Chondrocyte (in vitro differentiated cells): ENCODE results near the gene LIX1L. TPM values are rescaled to one million over a fixed set of nuclear protein-coding genes. Genes with fewer than 3 reads are reported as not detected.
"Not testable (repeated sequence)": the region's sequence is repeated elsewhere in the genome, so short reads cannot be mapped to it uniquely, and the experiment has no call there.

Source experiments
- DNase-seq: peaks from one replicate; pipeline ENCODE4 v3.0.0; 2021; ENCODE audit warnings: mixed read lengths, low spot score
- H3K27ac Mint-ChIP-seq: one replicate; pipeline ENCODE4 v1.8.0; 2021; ENCODE audit warnings: mild to moderate bottlenecking, moderate library complexity, mixed read lengths; ENCODE audit not compliant: unreplicated experiment
- H3K27me3 Mint-ChIP-seq: 2 replicates; pipeline ENCODE4 v1.8.0; 2021; ENCODE audit warnings: low read depth, mixed read lengths
- H3K36me3 Mint-ChIP-seq: 2 replicates; pipeline ENCODE4 v1.8.0; 2021; ENCODE audit warnings: low read depth, mixed read lengths
- H3K4me1 Mint-ChIP-seq: 2 replicates; pipeline ENCODE4 v1.8.0; 2021; ENCODE audit warnings: low read depth, mild to moderate bottlenecking, mixed read lengths
- H3K4me3 Mint-ChIP-seq: one replicate; pipeline ENCODE4 v1.8.0; 2021; ENCODE audit warnings: mild to moderate bottlenecking, moderate library complexity, mixed read lengths; ENCODE audit not compliant: unreplicated experiment
- H3K9me3 Mint-ChIP-seq: 2 replicates; pipeline ENCODE4 v1.8.0; 2021; ENCODE audit warnings: low read depth, mixed read lengths
- CTCF ChIP-seq: fragments of 200-600 bp; sonication (generic); IDR thresholded peaks from 2 replicates; pipeline ENCODE4 v1.5.0; 2021; ENCODE audit warnings: antibody characterized with exemption, mild to moderate bottlenecking, moderate library complexity
- total RNA-seq: library from RNA; stranded (reverse); gene quantifications from 3 replicates; pipeline ENCODE4 v1.2.1, GENCODE V29; 2021

Gene LIX1L
- total RNA-seq, 1 donor from 2014 or later: 50.3 TPM

DNA sequence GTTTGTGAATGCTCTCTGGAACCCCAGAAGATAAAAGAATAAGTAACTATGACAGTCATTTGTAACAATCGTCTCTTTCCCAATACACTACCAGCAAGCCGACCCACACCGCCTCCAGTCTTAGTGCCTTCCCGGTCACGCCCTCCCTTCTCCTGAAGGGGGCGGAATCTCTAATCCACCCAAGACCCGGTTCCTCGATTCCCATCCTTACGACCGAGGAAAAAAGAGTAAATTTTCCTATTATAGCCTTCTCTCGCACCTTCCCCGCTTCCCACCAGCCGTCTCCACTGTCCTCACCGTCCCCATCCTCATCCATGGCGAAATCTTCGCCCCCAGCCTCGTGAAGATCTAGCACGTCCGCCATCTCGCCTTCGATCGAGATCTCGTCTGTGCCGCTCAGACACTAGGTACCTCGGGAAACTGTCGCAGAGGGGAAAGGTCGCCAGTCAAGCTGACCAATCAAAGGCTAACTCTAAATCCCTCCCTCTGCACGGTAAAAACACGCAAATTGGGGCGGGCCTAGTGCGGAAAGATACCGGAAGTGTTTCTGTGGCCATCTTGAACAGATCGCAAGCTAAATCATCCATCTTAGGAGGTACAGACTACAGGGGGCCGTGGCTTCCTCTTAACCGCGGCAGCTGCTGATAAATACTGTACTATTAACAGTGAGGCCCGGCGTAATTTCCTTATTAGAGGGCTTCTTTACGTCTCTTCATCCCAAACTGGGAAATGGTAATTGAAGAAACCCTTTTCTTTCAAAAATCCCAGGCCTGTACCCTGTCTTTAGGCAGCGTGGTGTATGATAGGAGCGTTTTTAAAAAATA is 30.5 kb downstream of the LIX1L start, which contains the start of gene RBM8A:
Gene RBM8A, minus strand, starts transcription at position 422 of the 824 bp plus-strand sequence. Its CDS starts 58 bp downstream, at position 364.
- Mint-ChIP-seq H3K27ac (peak within 1 kb of the TSS; percentile 72), H3K36me3 (peaks cover 8% of the 10 kb centered on the region), H3K4me1 (peaks cover 10% of the 10 kb centered on the region)

GRCh38 chr1:145926686-145927062 is 31.1 kb downstream of the LIX1L start:
- DNase-seq: no peak
- H3K27me3 Mint-ChIP-seq: no peaks in the 10 kb centered on the region
- H3K4me1 Mint-ChIP-seq: peaks cover 10% of the 10 kb centered on the region
- no peak overlapping the region for H3K27ac Mint-ChIP-seq
- no peak for TF ChIP-seq CTCF
- no peaks in the 10 kb centered on the region for H3K9me3 Mint-ChIP-seq
- no peak overlapping the region for H3K4me3 Mint-ChIP-seq
- H3K36me3 Mint-ChIP-seq: peaks cover 7% of the 10 kb centered on the region

More for the DNA sequence above, 30.5 kb downstream of the LIX1L start, which contains the start of gene RBM8A:
- no peaks in the 10 kb centered on the region for H3K27me3 Mint-ChIP-seq
- DNase-seq: no peak
- peak within 1 kb of the TSS; percentile 38 for H3K4me3 Mint-ChIP-seq
- TF ChIP-seq CTCF: peak; percentile 84
- H3K9me3 Mint-ChIP-seq: no peaks in the 10 kb centered on the region

GRCh38 chr1:145922266-145922665 is 35.6 kb downstream of the LIX1L start:
- Mint-ChIP-seq H3K27ac (no peak overlapping the region), H3K36me3 (peaks cover 6% of the 10 kb centered on the region), H3K4me1 (peaks cover 30% of the 10 kb centered on the region), H3K27me3 (no peaks in the 10 kb centered on the region), H3K4me3 (no peak overlapping the region), H3K9me3 (no peaks in the 10 kb centered on the region)
- no peak for TF ChIP-seq CTCF
- no peak for DNase-seq

- peak overlapping the region; percentile 89 for H3K4me3 Mint-ChIP-seq
- peaks cover 37% of the 10 kb centered on the region for H3K4me1 Mint-ChIP-seq
- not testable (repeated sequence) for H3K27me3 Mint-ChIP-seq, DNase-seq, H3K9me3 Mint-ChIP-seq, H3K36me3 Mint-ChIP-seq
- H3K27ac Mint-ChIP-seq: peak overlapping the region; percentile 51
Measured at GRCh38 chr1:145920297-145920696, 37.5 kb downstream of the LIX1L start.

DNA sequence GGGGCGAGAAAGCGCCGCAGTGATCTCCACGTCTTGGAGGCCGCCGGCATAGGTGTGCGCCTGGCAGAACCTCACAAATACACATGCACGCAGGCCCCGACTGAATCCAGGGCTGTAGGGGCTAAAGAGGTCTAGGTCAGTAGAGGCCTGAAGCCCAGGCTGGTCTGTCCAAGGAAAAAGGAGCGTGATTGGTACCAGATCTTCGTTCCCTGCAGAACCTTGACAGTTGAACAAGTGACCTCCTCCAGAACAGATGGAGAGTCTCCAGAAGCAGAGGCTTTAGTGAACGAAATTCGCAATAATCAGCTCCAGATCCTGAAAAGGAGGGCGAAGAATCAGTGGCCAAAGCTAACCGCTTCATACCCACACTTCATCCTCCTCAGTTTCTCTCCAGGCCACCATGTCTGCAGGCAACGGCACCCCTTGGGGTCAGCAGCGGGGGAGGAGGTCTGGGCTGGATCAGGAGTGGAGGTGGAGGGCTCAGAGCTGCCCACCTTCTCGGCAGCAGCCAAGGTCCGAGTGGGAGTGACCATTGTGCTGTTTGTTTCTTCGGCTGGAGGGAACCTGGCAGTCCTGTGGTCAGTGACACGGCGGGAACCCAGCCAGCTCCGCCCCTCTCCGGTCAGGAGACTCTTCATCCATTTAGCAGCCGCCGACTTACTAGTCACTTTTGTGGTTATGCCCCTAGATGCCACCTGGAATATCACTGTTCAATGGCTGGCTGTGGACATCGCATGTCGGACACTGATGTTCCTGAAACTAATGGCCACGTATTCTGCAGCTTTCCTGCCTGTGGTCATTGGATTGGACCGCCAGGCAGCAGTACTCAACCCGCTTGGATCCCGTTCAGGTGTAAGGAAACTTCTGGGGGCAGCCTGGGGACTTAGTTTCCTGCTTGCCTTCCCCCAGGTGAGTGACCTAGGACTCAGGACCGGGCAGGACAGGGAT is 38.6 kb downstream of the LIX1L start:
- H3K4me3 Mint-ChIP-seq: peak overlapping the region; percentile 89
- no peaks in the 10 kb centered on the region for H3K9me3 Mint-ChIP-seq
- no peaks in the 10 kb centered on the region for H3K27me3 Mint-ChIP-seq
- TF ChIP-seq CTCF: no peak
- H3K4me1 Mint-ChIP-seq: peaks cover 37% of the 10 kb centered on the region
- peaks cover 8% of the 10 kb centered on the region for H3K36me3 Mint-ChIP-seq
- H3K27ac Mint-ChIP-seq: peak overlapping the region; percentile 97
- DNase-seq: no peak
